ENCODE measurements around the gene IRF4.
"Not testable (repeated sequence)": the region's sequence is repeated elsewhere in the genome, so short reads cannot be mapped to it uniquely, and the experiment has no call there.

The IRF4 gene

DNA sequence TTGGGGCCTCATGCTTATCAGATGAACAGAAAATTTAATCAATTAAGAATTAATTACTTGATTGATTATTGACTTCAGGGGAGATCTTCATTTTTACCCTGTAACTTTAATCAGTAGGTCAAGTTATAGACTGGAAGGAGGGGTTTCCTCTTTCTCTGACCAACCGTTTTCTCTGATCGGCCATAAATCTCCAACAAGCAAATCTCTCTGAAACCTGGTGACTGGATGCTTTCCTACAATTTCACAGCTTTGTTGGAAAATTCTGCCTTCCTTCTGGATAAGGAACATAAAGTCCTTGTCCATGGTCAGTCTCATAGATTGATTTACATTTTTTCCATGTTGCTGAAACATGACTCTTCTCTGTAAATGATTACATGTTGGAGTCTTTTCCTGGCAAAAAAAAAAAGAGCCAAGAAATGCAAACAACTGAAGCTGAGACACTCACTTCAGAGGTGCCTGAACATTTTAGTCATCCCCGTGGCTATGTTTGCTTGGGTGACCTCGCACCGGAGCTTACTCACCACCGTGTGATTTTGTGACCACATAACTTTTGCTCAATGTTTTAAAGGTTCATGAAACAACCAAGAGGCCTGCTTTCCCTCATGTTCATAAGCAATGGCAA, 31.0 kb downstream of the IRF4 start:
- DNase-seq (ENCODE audit: extremely low read depth, low read depth), result peak; percentile 66
- TF ChIP-seq CTCF (IDR thresholded peaks at IDR 0.05; ENCODE audit: low read depth, low read length), result no peak

- no peak for TF ChIP-seq CTCF (IDR thresholded peaks at IDR 0.05; ENCODE audit: low read depth, low read length)
- DNase-seq (ENCODE audit: extremely low read depth, low read depth), result no peak
Measured at GRCh38 chr6:423055-423798, 31.7 kb downstream of the IRF4 start.

- no peak for DNase-seq (ENCODE audit: extremely low read depth, low read depth)
- no peak for TF ChIP-seq CTCF (IDR thresholded peaks at IDR 0.05; ENCODE audit: low read depth, low read length)
Measured at GRCh38 chr6:423799-424345, 32.3 kb downstream of the IRF4 start.

DNA sequence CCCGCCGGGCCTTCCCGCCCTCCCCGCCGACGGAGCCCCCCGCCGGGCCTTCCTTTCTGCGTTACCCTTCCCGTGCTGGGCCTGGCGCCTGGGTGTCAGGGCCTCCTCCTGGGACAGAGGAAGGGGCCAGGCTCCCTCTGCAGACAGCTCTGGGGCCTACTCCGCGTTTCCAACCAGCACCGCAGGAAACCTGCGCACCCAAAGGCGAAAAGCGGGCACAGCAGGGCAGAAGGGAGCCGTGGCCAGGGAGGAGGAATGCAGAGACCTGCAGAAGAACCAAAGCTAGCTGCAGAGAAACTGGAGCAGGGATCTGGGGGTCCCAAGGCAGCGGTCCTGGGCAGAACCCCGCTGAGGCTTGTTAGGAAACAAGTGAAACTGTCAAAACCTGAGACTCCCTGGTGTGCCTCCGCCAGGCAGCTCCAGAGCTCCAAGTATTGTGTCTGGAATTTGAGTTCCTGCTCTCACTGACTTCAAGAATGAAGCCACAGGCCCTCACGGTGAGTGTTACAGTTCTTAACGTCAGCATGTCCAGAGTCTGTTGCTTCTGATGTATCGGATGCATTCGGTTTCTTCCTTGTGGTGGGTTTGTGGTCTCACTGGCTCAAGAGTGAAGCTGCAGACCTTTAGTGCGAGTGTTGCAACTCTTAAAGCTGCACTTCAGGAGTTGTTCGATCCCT, 33.3 kb downstream of the IRF4 start:
- no peak for TF ChIP-seq CTCF (IDR thresholded peaks at IDR 0.05; ENCODE audit: low read depth, low read length)
- no peak for DNase-seq (ENCODE audit: extremely low read depth, low read depth)

DNA sequence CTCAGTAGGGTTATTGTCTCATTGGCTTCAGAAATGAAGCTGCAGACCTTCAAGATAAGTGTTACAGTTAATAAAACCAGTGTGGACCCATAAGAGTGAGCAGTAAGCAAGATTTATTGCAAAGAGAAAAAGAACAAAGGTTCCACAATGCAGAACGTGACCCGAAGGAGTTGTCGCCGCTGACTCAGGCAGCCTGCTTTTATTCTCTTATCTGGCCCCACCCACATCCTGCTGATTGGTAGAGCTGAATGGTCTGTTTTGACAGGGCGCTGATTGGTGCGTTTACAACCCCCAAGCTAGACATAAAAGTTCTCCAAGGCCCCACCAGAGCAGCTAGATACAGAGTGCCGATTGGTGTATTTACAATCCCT, 33.9 kb downstream of the IRF4 start:
- DNase-seq (ENCODE audit: extremely low read depth, low read depth), result not testable (repeated sequence)

DNA sequence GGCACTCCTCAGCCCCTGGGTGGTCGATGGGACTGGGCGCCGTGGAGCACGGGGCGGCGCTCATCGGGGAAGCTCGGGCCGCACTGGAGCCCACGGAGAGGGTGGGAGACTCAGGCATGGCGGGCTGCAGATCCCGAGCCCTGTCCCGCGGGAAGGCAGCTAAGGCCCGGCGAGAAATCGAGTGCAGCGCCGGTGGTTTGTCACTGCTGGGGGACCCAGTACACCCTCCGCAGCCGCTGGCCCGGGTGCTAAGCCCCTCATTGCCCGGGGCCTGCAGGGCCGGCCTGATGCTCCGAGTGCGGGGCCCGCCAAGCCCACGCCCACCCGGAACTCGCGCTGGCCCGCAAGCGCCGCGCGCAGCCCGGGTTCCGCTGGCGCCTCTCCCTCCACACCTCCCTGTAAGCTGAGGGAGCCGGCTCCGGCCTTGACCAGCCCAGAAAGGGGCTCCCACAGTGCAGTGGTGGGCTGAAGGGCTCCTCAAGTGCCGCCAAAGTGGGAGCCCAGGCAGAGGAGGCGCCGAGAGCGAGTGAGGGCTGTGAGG, 34.7 kb downstream of the IRF4 start:
- DNase-seq (ENCODE audit: extremely low read depth, low read depth), result not testable (repeated sequence)

GRCh38 chr6:428047-428603, 36.6 kb downstream of the IRF4 start:
- no peak for DNase-seq (ENCODE audit: extremely low read depth, low read depth)
- TF ChIP-seq CTCF (IDR thresholded peaks at IDR 0.05; ENCODE audit: low read depth, low read length), result no peak
